Colonic mucosa (tissue), 4 donors: ENCODE measurements around the gene ZBTB17. TPM values are rescaled to one million over a fixed set of nuclear protein-coding genes. Genes with fewer than 3 reads are reported as not detected.
"Not testable (repeated sequence)": the region's sequence is repeated elsewhere in the genome, so short reads cannot be mapped to it uniquely, and the experiment has no call there.

Experiments
- DNase-seq: peaks from one replicate; pipeline ENCODE4 v3.0.0-alpha.2; 2020
- H3K27ac ChIP-seq: fragments of 200-600 bp; one replicate; pipeline ENCODE4 v1.8.0; 2021
- H3K27me3 ChIP-seq: fragments of 200-600 bp; one replicate; pipeline ENCODE4 v1.8.0; 2021
- H3K36me3 ChIP-seq: fragments of 200-600 bp; one replicate; pipeline ENCODE4 v1.8.0; 2021
- H3K4me1 ChIP-seq: fragments of 200-600 bp; one replicate; pipeline ENCODE4 v1.8.0; 2021; ENCODE audit warnings: mild to moderate bottlenecking
- H3K4me3 ChIP-seq: fragments of 200-600 bp; one replicate; pipeline ENCODE4 v1.8.0; 2021
- H3K9ac ChIP-seq, 2 donors: one replicate each; pipeline ENCODE4 v1.7.0; 2013; ENCODE audit warnings: control low read depth in 2 of 2, low read depth in 2 of 2, low read length in 2 of 2
- H3K9me3 ChIP-seq: fragments of 200-600 bp; one replicate; pipeline ENCODE4 v1.8.0; 2021
- CTCF ChIP-seq: fragments of 200-600 bp; IDR thresholded peaks from one replicate; pipeline ENCODE4 v1.8.0; 2022; ENCODE audit warnings: antibody characterized with exemption, mild to moderate bottlenecking
- intact Hi-C: fragments of 100-400 bp; cut with DNase I; formaldehyde crosslinking; loops from one replicate; pipeline ENCODE4 v1.14.1; 2022
- total RNA-seq, 2 donors: library from RNA; stranded (reverse); fragmentation: NEBNext Ultra II Directional in 1 of 2; extraction: Animal tissue kit (Norgen Biotek cat#: 25700) in 1 of 2; gene quantifications; one replicate each; pipeline ENCODE4 v1.2.1, GENCODE V29; 2021
- donor health status: healthy.
- donor health status: DM: no; HTN: no; CAD: no.
- donor health status: DM: no; HTN: no; CAD: no.

ZBTB17 gene
- total RNA-seq, 2 donors from 2014 or later, result 24.9 to 36.3 TPM

- Histone ChIP-seq H3K27me3 (no peaks in the 10 kb centered on the region), H3K27ac (no peak overlapping the region), H3K36me3 (peaks cover 14% of the 10 kb centered on the region), H3K9ac (no peak overlapping the region), H3K4me3 (no peak overlapping the region), H3K4me1 (no peaks in the 10 kb centered on the region), H3K9me3 (no peaks in the 10 kb centered on the region)
- intact Hi-C loops, result no loop called here
- no peak for DNase-seq
- TF ChIP-seq CTCF, result no peak
Measured at GRCh38 chr1:15918962-15919715, 56.8 kb downstream of the ZBTB17 start.

GRCh38 chr1:15916916-15917315 lies 59.0 kb downstream of the ZBTB17 start:
- DNase-seq, result no peak
- Histone ChIP-seq H3K4me1 (no peaks in the 10 kb centered on the region), H3K4me3 (no peak overlapping the region), H3K9ac (no peak overlapping the region), H3K27ac (no peak overlapping the region), H3K27me3 (no peaks in the 10 kb centered on the region), H3K36me3 (peaks cover 14% of the 10 kb centered on the region), H3K9me3 (no peaks in the 10 kb centered on the region)
- intact Hi-C loops, result no loop called here
- TF ChIP-seq CTCF, result no peak

GRCh38 chr1:15916417-15916816 lies 59.5 kb downstream of the ZBTB17 start:
- Histone ChIP-seq H3K9me3 (no peaks in the 10 kb centered on the region), H3K9ac (no peak overlapping the region), H3K4me3 (no peak overlapping the region), H3K36me3 (peaks cover 10% of the 10 kb centered on the region), H3K27ac (no peak overlapping the region), H3K4me1 (no peaks in the 10 kb centered on the region), H3K27me3 (no peaks in the 10 kb centered on the region)
- intact Hi-C loops, result no loop called here
- DNase-seq, result no peak
- no peak for TF ChIP-seq CTCF

GRCh38 chr1:15915991-15916390 lies 59.9 kb downstream of the ZBTB17 start:
- H3K27ac ChIP-seq, result no peak overlapping the region
- no peaks in the 10 kb centered on the region for H3K27me3 ChIP-seq
- intact Hi-C loops, result no loop called here
- H3K4me3 ChIP-seq, result no peak overlapping the region
- H3K36me3 ChIP-seq, result peaks cover 6% of the 10 kb centered on the region
- no peak for DNase-seq
- H3K9me3 ChIP-seq, result no peaks in the 10 kb centered on the region
- no peak for TF ChIP-seq CTCF
- no peak overlapping the region for H3K9ac ChIP-seq
- no peaks in the 10 kb centered on the region for H3K4me1 ChIP-seq

- H3K36me3 ChIP-seq, DNase-seq, H3K9me3 ChIP-seq, H3K9ac ChIP-seq, H3K4me1 ChIP-seq, H3K27ac ChIP-seq, H3K4me3 ChIP-seq, H3K27me3 ChIP-seq, intact Hi-C loops: not testable (repeated sequence)
Measured at GRCh38 chr1:15913607-15914006, 62.3 kb downstream of the ZBTB17 start.

- intact Hi-C loops, result no loop called here
- H3K4me3 ChIP-seq, result no peak overlapping the region
- H3K36me3 ChIP-seq, result peaks cover 4% of the 10 kb centered on the region
- no peak overlapping the region for H3K27ac ChIP-seq
- no peak for DNase-seq
- H3K9me3 ChIP-seq, result no peaks in the 10 kb centered on the region
- no peak for TF ChIP-seq CTCF
- no peaks in the 10 kb centered on the region for H3K4me1 ChIP-seq
- H3K9ac ChIP-seq, result no peak overlapping the region
- no peaks in the 10 kb centered on the region for H3K27me3 ChIP-seq
Measured at GRCh38 chr1:15911927-15912326, 64.0 kb downstream of the ZBTB17 start.
